T-helper 1 cell treated with Interleukin-12 subunit alpha and Interleukin-12 subunit beta and Interleukin-4 antibody, amounts not matched to agents 30 μg/mL and 1 μg/mL, for 36 hours (primary cell): Measurements from ENCODE around the gene TSHZ1.

ENCODE experiments used
- H3K27ac Mint-ChIP-seq: one replicate; pipeline ENCODE4 v1.8.0; 2021; ENCODE audit warnings: mild to moderate bottlenecking, mixed read lengths
- H3K27me3 Mint-ChIP-seq: one replicate; pipeline ENCODE4 v1.8.0; 2021; ENCODE audit warnings: low read depth, mixed read lengths
- H3K36me3 Mint-ChIP-seq: one replicate; pipeline ENCODE4 v1.8.0; 2021; ENCODE audit warnings: low read depth, mixed read lengths
- H3K4me1 Mint-ChIP-seq: one replicate; pipeline ENCODE4 v1.8.0; 2021; ENCODE audit warnings: low read depth, mixed read lengths
- H3K4me3 Mint-ChIP-seq: one replicate; pipeline ENCODE4 v1.8.0; 2021; ENCODE audit warnings: mild to moderate bottlenecking, moderate library complexity, mixed read lengths
- H3K9me3 Mint-ChIP-seq: one replicate; pipeline ENCODE4 v1.8.0; 2021; ENCODE audit warnings: mixed read lengths

The TSHZ1 gene

GRCh38 chr18:75218065-75218923 is 7.7 kb downstream of the TSHZ1 start:
- no peaks in the 10 kb centered on the region for H3K27me3 Mint-ChIP-seq
- H3K27ac Mint-ChIP-seq = no peak overlapping the region
- peaks cover 30% of the 10 kb centered on the region for H3K4me1 Mint-ChIP-seq
- peaks cover 6% of the 10 kb centered on the region for H3K36me3 Mint-ChIP-seq
- H3K4me3 Mint-ChIP-seq = no peak overlapping the region
- no peaks in the 10 kb centered on the region for H3K9me3 Mint-ChIP-seq

GRCh38 chr18:75219745-75220375 is 9.3 kb downstream of the TSHZ1 start:
- H3K9me3 Mint-ChIP-seq = no peaks in the 10 kb centered on the region
- H3K27me3 Mint-ChIP-seq = no peaks in the 10 kb centered on the region
- peaks cover 24% of the 10 kb centered on the region for H3K4me1 Mint-ChIP-seq
- H3K4me3 Mint-ChIP-seq = no peak overlapping the region
- peaks cover 4% of the 10 kb centered on the region for H3K36me3 Mint-ChIP-seq
- no peak overlapping the region for H3K27ac Mint-ChIP-seq

- Mint-ChIP-seq H3K27ac (no peak overlapping the region), H3K4me3 (no peak overlapping the region), H3K36me3 (peaks cover 2% of the 10 kb centered on the region), H3K9me3 (no peaks in the 10 kb centered on the region), H3K27me3 (no peaks in the 10 kb centered on the region), H3K4me1 (peaks cover 17% of the 10 kb centered on the region)
Observed at GRCh38 chr18:75220551-75221355, 10.2 kb downstream of the TSHZ1 start.

GRCh38 chr18:75221397-75221796 is 10.8 kb downstream of the TSHZ1 start:
- Mint-ChIP-seq H3K9me3 (no peaks in the 10 kb centered on the region), H3K27ac (no peak overlapping the region), H3K4me3 (no peak overlapping the region), H3K27me3 (no peaks in the 10 kb centered on the region), H3K36me3 (no peaks in the 10 kb centered on the region), H3K4me1 (peaks cover 14% of the 10 kb centered on the region)

GRCh38 chr18:75221897-75222296 is 11.3 kb downstream of the TSHZ1 start:
- Mint-ChIP-seq H3K4me1 (peaks cover 15% of the 10 kb centered on the region), H3K4me3 (no peak overlapping the region), H3K9me3 (no peaks in the 10 kb centered on the region), H3K27ac (no peak overlapping the region), H3K36me3 (no peaks in the 10 kb centered on the region), H3K27me3 (no peaks in the 10 kb centered on the region)

- H3K36me3 Mint-ChIP-seq = no peaks in the 10 kb centered on the region
Observed at GRCh38 chr18:75222407-75222806, 11.8 kb downstream of the TSHZ1 start.

GRCh38 chr18:75223687-75224347 is 13.2 kb downstream of the TSHZ1 start:
- H3K9me3 Mint-ChIP-seq = no peaks in the 10 kb centered on the region
- peaks cover 12% of the 10 kb centered on the region for H3K4me1 Mint-ChIP-seq
- H3K36me3 Mint-ChIP-seq = no peaks in the 10 kb centered on the region
- H3K27ac Mint-ChIP-seq = no peak overlapping the region
- H3K27me3 Mint-ChIP-seq = no peaks in the 10 kb centered on the region
- H3K4me3 Mint-ChIP-seq = no peak overlapping the region

More at GRCh38 chr18:75222407-75222806, 11.8 kb downstream of the TSHZ1 start:
- Mint-ChIP-seq H3K4me1 (peaks cover 15% of the 10 kb centered on the region), H3K4me3 (no peak overlapping the region), H3K27ac (no peak overlapping the region), H3K9me3 (no peaks in the 10 kb centered on the region), H3K27me3 (no peaks in the 10 kb centered on the region)

GRCh38 chr18:75226286-75226955 is 15.8 kb downstream of the TSHZ1 start:
- Mint-ChIP-seq H3K4me3 (no peak overlapping the region), H3K9me3 (no peaks in the 10 kb centered on the region), H3K27me3 (no peaks in the 10 kb centered on the region), H3K36me3 (no peaks in the 10 kb centered on the region), H3K4me1 (peaks cover 11% of the 10 kb centered on the region), H3K27ac (no peak overlapping the region)

- no peaks in the 10 kb centered on the region for H3K27me3 Mint-ChIP-seq
- H3K9me3 Mint-ChIP-seq = no peaks in the 10 kb centered on the region
- H3K4me1 Mint-ChIP-seq = peaks cover 11% of the 10 kb centered on the region
- no peak overlapping the region for H3K4me3 Mint-ChIP-seq
- H3K27ac Mint-ChIP-seq = no peak overlapping the region
- no peaks in the 10 kb centered on the region for H3K36me3 Mint-ChIP-seq
Observed at GRCh38 chr18:75226956-75227316, 16.3 kb downstream of the TSHZ1 start.

GRCh38 chr18:75227535-75228296 is 17.1 kb downstream of the TSHZ1 start:
- Mint-ChIP-seq H3K9me3 (no peaks in the 10 kb centered on the region), H3K27ac (no peak overlapping the region), H3K36me3 (no peaks in the 10 kb centered on the region), H3K27me3 (no peaks in the 10 kb centered on the region), H3K4me1 (peaks cover 11% of the 10 kb centered on the region), H3K4me3 (no peak overlapping the region)

GRCh38 chr18:75228967-75229366 is 18.4 kb downstream of the TSHZ1 start:
- no peak overlapping the region for H3K4me3 Mint-ChIP-seq
- H3K36me3 Mint-ChIP-seq = no peaks in the 10 kb centered on the region
- no peaks in the 10 kb centered on the region for H3K9me3 Mint-ChIP-seq
- peaks cover 11% of the 10 kb centered on the region for H3K4me1 Mint-ChIP-seq
- H3K27me3 Mint-ChIP-seq = no peaks in the 10 kb centered on the region
- H3K27ac Mint-ChIP-seq = no peak overlapping the region

GRCh38 chr18:75229437-75229836 is 18.8 kb downstream of the TSHZ1 start:
- Mint-ChIP-seq H3K27me3 (no peaks in the 10 kb centered on the region), H3K27ac (no peak overlapping the region), H3K4me1 (peaks cover 11% of the 10 kb centered on the region), H3K9me3 (no peaks in the 10 kb centered on the region), H3K4me3 (no peak overlapping the region), H3K36me3 (no peaks in the 10 kb centered on the region)
